HEK293 (cell line): ENCODE results near the gene BCL11A.

Experiments
- BCL11B ChIP-seq: fragments of 450-650 bp; formaldehyde crosslinking; IDR thresholded peaks from 2 replicates; pipeline ENCODE4 v1.5.1; 2016; ENCODE audit warnings: low read depth, missing biosample characterization, missing genetic modification characterization
- BCL6B ChIP-seq: fragments of 450-650 bp; formaldehyde crosslinking; IDR thresholded peaks from 2 replicates; pipeline ENCODE4 v1.5.1; 2017; ENCODE audit warnings: missing biosample characterization, missing genetic modification characterization
- ELK4 ChIP-seq: IDR thresholded peaks from 2 replicates; pipeline ENCODE4 v1.6.1; 2011; ENCODE audit warnings: mild to moderate bottlenecking, low read depth, low read length, borderline replicate concordance
- FEZF1 ChIP-seq: fragments of 450-650 bp; formaldehyde crosslinking; IDR thresholded peaks from 2 replicates; pipeline ENCODE4 v1.5.1; 2016; ENCODE audit warnings: missing biosample characterization, missing genetic modification characterization
- HOXC10 ChIP-seq: sonication (generic); formaldehyde crosslinking; IDR thresholded peaks from 2 replicates; pipeline ENCODE4 v1.8.1; 2023; ENCODE audit warnings: mild to moderate bottlenecking, missing genetic modification reagents
- HOXD13 ChIP-seq: sonication (generic); formaldehyde crosslinking; IDR thresholded peaks from 2 replicates; pipeline ENCODE4 v1.8.0; 2022; ENCODE audit warnings: missing genetic modification reagents, borderline replicate concordance
- PRDM4 ChIP-seq: fragments of 450-650 bp; formaldehyde crosslinking; IDR thresholded peaks from 2 replicates; pipeline ENCODE4 v1.5.1; 2017; ENCODE audit warnings: missing biosample characterization, missing genetic modification characterization
- PRDM6 ChIP-seq: fragments of 450-650 bp; formaldehyde crosslinking; IDR thresholded peaks from 2 replicates; pipeline ENCODE4 v1.5.1; 2017; ENCODE audit warnings: missing biosample characterization, missing genetic modification characterization
- REST ChIP-seq: fragments of 450-650 bp; formaldehyde crosslinking; IDR thresholded peaks from 2 replicates; pipeline ENCODE4 v1.5.1; 2016; ENCODE audit warnings: missing biosample characterization, missing genetic modification characterization
- ZBTB21 ChIP-seq: fragments of 450-650 bp; formaldehyde crosslinking; IDR thresholded peaks from 2 replicates; pipeline ENCODE4 v1.5.1; 2017; ENCODE audit warnings: missing biosample characterization, missing genetic modification characterization
- ZFP37 ChIP-seq: fragments of 450-650 bp; formaldehyde crosslinking; IDR thresholded peaks from 2 replicates; pipeline ENCODE4 v1.5.1; 2016; ENCODE audit warnings: missing biosample characterization, missing genetic modification characterization
- ZNF140 ChIP-seq: fragments of 450-650 bp; formaldehyde crosslinking; IDR thresholded peaks from 2 replicates; pipeline ENCODE4 v1.5.1; 2016; ENCODE audit warnings: missing biosample characterization, missing genetic modification characterization
- ZNF175 ChIP-seq: fragments of 450-650 bp; formaldehyde crosslinking; IDR thresholded peaks from 2 replicates; pipeline ENCODE4 v1.5.1; 2016; ENCODE audit warnings: missing biosample characterization, missing genetic modification characterization
- ZNF239 ChIP-seq: fragments of 450-650 bp; formaldehyde crosslinking; IDR thresholded peaks from 2 replicates; pipeline ENCODE4 v1.5.1; 2016; ENCODE audit warnings: missing biosample characterization, missing genetic modification characterization
- ZNF24 ChIP-seq: fragments of 450-650 bp; formaldehyde crosslinking; IDR thresholded peaks from 2 replicates; pipeline ENCODE4 v1.5.1; 2016; ENCODE audit warnings: missing biosample characterization, missing genetic modification characterization
- ZNF335 ChIP-seq: fragments of 450-650 bp; formaldehyde crosslinking; conservative IDR thresholded peaks from 2 replicates; pipeline ENCODE4 v1.5.1; 2016; ENCODE audit warnings: missing biosample characterization, missing genetic modification characterization
- ZNF341 ChIP-seq: fragments of 450-650 bp; formaldehyde crosslinking; IDR thresholded peaks from 2 replicates; pipeline ENCODE4; 2016; ENCODE audit warnings: low read depth, missing biosample characterization, missing genetic modification characterization
- ZNF398 ChIP-seq: fragments of 450-650 bp; formaldehyde crosslinking; IDR thresholded peaks from 2 replicates; pipeline ENCODE4 v1.5.1; 2017; ENCODE audit warnings: missing biosample characterization, missing genetic modification characterization
- ZNF473 ChIP-seq: fragments of 450-650 bp; formaldehyde crosslinking; IDR thresholded peaks from 2 replicates; pipeline ENCODE4 v1.5.1; 2017; ENCODE audit warnings: missing biosample characterization, missing genetic modification characterization
- ZNF501 ChIP-seq: fragments of 450-650 bp; formaldehyde crosslinking; IDR thresholded peaks from 2 replicates; pipeline ENCODE4 v1.5.1; 2016; ENCODE audit warnings: missing biosample characterization, missing genetic modification characterization
- ZNF514 ChIP-seq: fragments of 450-650 bp; formaldehyde crosslinking; IDR thresholded peaks from 2 replicates; pipeline ENCODE4 v1.5.1; 2016; ENCODE audit warnings: missing biosample characterization, missing genetic modification characterization
- ZNF560 ChIP-seq: fragments of 450-650 bp; formaldehyde crosslinking; IDR thresholded peaks from 2 replicates; pipeline ENCODE4 v1.5.1; 2017; ENCODE audit warnings: missing biosample characterization, missing genetic modification characterization, borderline replicate concordance
- ZNF585B ChIP-seq: fragments of 450-650 bp; formaldehyde crosslinking; IDR thresholded peaks from 2 replicates; pipeline ENCODE4 v1.5.1; 2016; ENCODE audit warnings: missing biosample characterization, missing genetic modification characterization
- ZNF600 ChIP-seq: fragments of 450-650 bp; formaldehyde crosslinking; IDR thresholded peaks from 2 replicates; pipeline ENCODE4 v1.5.1; 2016; ENCODE audit warnings: missing biosample characterization, missing genetic modification characterization
- TF ChIP-seq, protein P1 (sequence below): fragments of 450-650 bp; formaldehyde crosslinking; IDR thresholded peaks from 2 replicates; pipeline ENCODE4 v1.5.1; 2016; ENCODE audit warnings: missing biosample characterization, missing genetic modification characterization

Gene BCL11A

GRCh38 chr2:60552078-60552850, 1.2 kb downstream of the BCL11A start (continued):
- TF ChIP-seq ZNF335 = peak; percentile 93
- TF ChIP-seq FEZF1 (tag by site-specific recombination) = no peak
- TF ChIP-seq ZNF585B = no peak
- TF ChIP-seq ZNF140 (tag by site-specific recombination) = no peak
- TF ChIP-seq ZNF600 (tag by site-specific recombination) = peak; percentile 28; the same call in 1 of the 2 replicates
- TF ChIP-seq HOXD13 (CRISPR knock-in tag) = no peak
- no peak for TF ChIP-seq ZNF239 (tag by site-specific recombination)
- TF ChIP-seq ZNF24 (tag by site-specific recombination) = no peak
- peak; percentile 5; the same call in 1 of the 2 replicates for TF ChIP-seq ZNF341
- no peak for TF ChIP-seq HOXC10 (CRISPR knock-in tag)
- no peak for TF ChIP-seq BCL11B (tag by site-specific recombination)
- TF ChIP-seq ZNF398 (tag by site-specific recombination) = peak; percentile 82
- no peak for TF ChIP-seq ELK4
- no peak for TF ChIP-seq PRDM4 (tag by site-specific recombination)
- TF ChIP-seq ZNF175 = no peak
- no peak for TF ChIP-seq BCL6B
- TF ChIP-seq, protein P1, sequence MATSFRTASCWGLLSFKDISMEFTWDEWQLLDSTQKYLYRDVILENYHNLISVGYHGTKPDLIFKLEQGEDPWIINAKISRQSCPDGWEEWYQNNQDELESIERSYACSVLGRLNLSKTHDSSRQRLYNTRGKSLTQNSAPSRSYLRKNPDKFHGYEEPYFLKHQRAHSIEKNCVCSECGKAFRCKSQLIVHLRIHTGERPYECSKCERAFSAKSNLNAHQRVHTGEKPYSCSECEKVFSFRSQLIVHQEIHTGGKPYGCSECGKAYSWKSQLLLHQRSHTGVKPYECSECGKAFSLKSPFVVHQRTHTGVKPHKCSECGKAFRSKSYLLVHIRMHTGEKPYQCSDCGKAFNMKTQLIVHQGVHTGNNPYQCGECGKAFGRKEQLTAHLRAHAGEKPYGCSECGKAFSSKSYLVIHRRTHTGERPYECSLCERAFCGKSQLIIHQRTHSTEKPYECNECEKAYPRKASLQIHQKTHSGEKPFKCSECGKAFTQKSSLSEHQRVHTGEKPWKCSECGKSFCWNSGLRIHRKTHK (tag by site-specific recombination) = no peak
- no peak for TF ChIP-seq ZNF560 (tag by site-specific recombination)
- TF ChIP-seq ZBTB21 (tag by site-specific recombination) = no peak
- 0 out of 2 replicates have a peak, but pooled peaks have one; percentile 56 for TF ChIP-seq ZFP37 (tag by site-specific recombination)
- no peak for TF ChIP-seq ZNF473 (tag by site-specific recombination)
- TF ChIP-seq ZNF501 (tag by site-specific recombination) = no peak
- peak; percentile 72 for TF ChIP-seq PRDM6 (tag by site-specific recombination)
- 0 out of 2 replicates have a peak, but pooled peaks have one; percentile 14 for TF ChIP-seq REST (tag by site-specific recombination)
- no peak for TF ChIP-seq ZNF514 (tag by site-specific recombination)
